GM12801 (cell line): ENCODE data around the gene NONO.

Experiments
- TF ChIP-seq, protein P1 (sequence below): IDR thresholded peaks from one replicate; pipeline ENCODE4 v1.5.1; 2011; ENCODE audit warnings: control low read depth; ENCODE audit not compliant: insufficient read length; ENCODE audit errors: extremely low read depth

NONO gene

DNA sequence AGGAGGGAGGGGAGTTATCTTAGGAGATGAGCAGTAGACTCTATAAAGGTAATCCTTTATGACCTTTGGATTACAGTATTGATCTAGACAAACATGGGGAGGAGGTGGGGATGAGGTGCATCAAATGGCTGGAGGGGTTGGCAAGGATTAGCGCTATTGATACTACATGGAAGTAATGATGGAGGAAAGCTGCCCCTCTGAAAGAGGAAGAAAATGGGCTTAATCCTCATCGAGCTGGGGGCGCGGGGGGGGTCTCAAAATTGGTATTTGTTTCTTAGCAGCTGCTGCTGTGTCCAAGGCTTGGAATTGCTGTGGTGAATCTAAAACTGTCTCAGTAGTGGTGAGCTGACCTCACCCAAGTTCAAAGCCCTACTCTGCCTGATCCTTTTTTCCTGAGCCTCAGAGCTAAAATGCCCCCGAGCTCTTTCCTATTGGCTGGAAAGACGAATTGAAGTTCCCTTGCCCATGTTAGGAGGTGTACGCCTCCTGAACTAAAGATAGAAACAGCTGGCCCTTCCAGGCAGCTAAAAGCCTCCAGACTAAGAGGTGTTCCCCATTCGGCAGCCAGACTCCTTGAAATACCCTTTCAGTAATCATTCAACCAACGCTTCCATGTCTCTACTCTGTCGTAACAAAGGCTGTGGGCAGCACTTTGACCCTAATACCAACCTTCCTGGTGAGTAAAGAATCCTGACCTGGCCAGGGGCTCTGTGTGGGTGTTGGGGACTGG, 17.9 kb downstream of the NONO start, which contains the start of gene ITGB1BP2:
TSS of gene ITGB1BP2 (plus strand) at position 556 of the 730 bp plus-strand sequence. CDS start at position 613, 57 bp downstream.
- TF ChIP-seq, protein P1, sequence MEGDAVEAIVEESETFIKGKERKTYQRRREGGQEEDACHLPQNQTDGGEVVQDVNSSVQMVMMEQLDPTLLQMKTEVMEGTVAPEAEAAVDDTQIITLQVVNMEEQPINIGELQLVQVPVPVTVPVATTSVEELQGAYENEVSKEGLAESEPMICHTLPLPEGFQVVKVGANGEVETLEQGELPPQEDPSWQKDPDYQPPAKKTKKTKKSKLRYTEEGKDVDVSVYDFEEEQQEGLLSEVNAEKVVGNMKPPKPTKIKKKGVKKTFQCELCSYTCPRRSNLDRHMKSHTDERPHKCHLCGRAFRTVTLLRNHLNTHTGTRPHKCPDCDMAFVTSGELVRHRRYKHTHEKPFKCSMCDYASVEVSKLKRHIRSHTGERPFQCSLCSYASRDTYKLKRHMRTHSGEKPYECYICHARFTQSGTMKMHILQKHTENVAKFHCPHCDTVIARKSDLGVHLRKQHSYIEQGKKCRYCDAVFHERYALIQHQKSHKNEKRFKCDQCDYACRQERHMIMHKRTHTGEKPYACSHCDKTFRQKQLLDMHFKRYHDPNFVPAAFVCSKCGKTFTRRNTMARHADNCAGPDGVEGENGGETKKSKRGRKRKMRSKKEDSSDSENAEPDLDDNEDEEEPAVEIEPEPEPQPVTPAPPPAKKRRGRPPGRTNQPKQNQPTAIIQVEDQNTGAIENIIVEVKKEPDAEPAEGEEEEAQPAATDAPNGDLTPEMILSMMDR: no peak

DNA sequence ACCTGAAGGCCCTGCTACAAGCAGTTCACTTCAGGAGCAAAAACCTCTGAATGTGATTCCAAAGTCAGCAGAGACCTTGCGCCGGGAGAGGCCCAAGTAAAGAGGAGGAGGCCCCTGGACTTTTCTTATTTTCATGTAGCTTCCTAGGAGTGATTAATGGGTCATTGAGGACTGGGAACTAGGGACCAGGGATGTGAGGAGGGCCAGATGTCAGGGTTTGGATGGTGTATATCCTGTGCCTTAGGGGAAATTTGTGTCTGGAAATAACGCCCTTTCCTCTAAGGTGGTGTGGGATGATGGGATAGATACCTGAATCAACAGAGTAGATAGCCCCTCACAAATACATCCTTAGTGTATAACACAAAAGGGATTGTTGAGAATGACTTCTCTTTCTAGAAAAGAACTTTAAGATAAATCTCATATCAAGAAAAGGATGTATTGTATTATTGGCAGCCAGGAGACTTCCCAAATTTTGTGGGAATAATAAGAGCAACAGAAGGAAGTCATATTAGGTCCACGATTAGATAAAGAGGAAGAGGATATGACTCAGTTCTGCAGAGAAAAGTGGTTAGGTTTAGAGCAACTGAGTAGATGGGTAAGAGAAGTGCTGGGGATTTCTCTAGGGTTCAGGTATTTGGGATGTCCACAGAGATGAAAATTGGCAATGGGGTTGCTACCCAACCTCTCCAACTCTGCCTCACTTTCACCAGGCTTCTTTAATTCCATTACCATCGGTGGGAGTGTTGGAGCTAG, 19.2 kb downstream of the NONO start:
- TF ChIP-seq, protein P1: no peak

DNA sequence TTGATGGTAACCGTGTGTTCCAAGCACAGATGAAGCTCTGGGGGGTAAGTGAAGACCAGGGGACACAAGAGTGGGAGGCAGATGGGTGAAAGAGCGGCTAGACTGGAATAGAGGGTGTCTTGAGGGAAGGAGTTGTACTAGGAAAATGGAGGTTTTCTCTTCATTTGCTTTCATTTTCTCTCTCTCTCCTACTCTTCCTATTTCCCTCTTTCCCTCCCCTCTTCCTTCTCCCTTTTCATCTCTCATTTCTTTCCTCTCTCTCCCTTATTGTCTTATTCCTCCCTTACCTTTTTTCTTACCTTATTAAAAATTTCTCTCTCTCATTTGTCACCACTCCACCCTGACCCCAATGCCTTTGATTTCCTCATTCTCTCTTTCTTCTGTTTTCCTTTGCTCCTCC, 21.1 kb downstream of the NONO start:
- TF ChIP-seq, protein P1: no peak

DNA sequence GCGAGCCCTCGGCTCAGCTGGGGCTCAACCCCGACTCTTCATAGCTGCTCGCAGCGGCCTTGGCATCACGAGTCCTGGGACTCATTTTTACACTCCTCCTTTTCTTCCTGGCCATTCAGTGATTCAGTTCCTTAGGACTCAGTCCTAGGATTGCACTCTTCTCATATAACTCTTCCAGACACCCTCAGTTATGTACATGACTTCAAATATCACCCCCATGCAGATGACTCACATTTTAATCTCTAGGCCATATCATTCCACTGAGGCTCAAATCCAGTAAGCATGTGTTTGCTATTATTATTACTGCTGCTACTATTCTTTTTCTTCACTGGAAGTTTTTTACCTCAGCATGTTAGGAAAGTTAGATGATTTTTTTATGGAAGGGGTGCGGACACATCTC, 32.5 kb downstream of the NONO start:
- TF ChIP-seq, protein P1: no peak

DNA sequence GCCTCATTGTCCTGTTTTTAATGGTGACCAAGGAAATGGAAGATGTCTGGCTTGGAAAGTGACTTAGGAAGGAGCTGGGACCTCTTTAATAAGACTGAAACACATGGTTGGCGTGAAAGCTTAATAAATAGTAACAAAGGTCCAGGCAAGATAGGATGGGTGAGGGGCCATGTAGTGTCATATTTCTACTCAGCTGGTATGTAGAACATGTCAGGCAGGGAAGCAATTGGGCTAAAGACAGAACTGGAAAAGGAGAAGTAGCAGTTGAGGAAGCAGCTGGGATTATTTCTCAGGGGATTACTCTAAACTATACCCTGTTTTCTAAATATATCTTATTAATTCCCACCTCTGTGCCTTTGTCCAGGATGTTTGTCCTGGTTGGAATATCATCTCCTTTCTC, 36.7 kb downstream of the NONO start:
- TF ChIP-seq, protein P1: no peak

DNA sequence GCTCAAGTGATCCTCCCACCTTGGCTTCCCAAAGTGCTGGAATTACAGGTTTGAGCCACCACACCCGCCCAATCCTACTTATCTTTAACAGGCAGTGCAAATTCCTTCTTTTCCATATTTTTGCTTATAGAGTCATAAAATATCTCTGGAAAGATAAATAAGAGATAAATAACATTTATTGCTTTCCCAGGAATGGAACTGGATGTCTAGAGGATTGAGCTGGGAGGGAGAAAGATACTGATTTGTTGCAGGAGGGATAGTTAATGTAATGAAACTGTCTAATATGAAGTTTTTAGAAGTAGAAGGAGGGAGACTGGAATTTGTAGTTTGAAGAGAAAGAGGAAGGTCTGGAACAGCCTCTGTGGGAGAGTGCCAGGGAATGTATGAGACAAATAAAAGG, 38.3 kb downstream of the NONO start:
- TF ChIP-seq, protein P1: no peak

DNA sequence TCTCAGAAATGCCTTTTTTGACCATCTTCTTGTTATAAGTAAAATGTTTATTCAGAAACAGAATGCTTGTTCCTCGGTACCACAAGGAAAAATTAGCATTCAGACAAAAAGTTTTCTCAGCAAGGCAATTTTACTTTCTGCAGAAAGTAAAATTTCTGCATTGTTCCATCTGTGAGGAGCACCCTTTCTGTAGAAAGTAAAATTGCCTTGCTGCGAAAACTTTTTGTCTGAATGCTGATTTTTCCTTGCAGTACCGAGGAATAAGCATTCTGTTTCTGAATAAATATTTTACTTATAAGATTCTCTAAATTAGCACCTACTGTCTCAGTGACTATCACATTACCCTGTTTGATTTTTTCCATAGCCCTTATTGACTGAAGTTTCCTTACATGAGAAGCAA, 43.0 kb downstream of the NONO start:
- TF ChIP-seq, protein P1: no peak
